HepG2 (cell line): ENCODE data around the gene LMBRD2. TPM values are rescaled to one million over a fixed set of nuclear protein-coding genes. Genes with fewer than 3 reads are reported as not detected.

Experiments used
- CC2D1A ChIP-seq: sonication (generic); formaldehyde crosslinking; IDR thresholded peaks from 2 replicates; pipeline ENCODE4 v1.8.1; 2023; ENCODE audit warnings: mild to moderate bottlenecking, missing genetic modification reagents
- DNMT3B ChIP-seq: conservative IDR thresholded peaks from 2 replicates; pipeline ENCODE4 v1.6.1; 2016; ENCODE audit warnings: missing biosample characterization, control low read depth
- FOXA3 ChIP-seq: IDR thresholded peaks from 2 replicates; pipeline ENCODE4 v1.6.1; 2016; ENCODE audit warnings: missing genetic modification reagents, missing compliant biosample characterization
- NFKBIZ ChIP-seq: IDR thresholded peaks from 2 replicates; pipeline ENCODE4 v1.6.1; 2018; ENCODE audit warnings: missing genetic modification reagents, missing compliant biosample characterization
- SMAD1 ChIP-seq: sonication (generic); formaldehyde crosslinking; IDR thresholded peaks from 2 replicates; pipeline ENCODE4 v1.4.0; 2020; ENCODE audit warnings: missing genetic modification reagents, low read depth, mild to moderate bottlenecking, borderline replicate concordance
- SOX5 ChIP-seq: IDR thresholded peaks from 2 replicates; pipeline ENCODE4 v1.6.1; 2016; ENCODE audit warnings: borderline replicate concordance
- SRSF4 ChIP-seq: fragments of 200-400 bp; formaldehyde crosslinking; IDR thresholded peaks from one replicate; pipeline ENCODE4 v1.6.1; 2018; ENCODE audit warnings: mild to moderate bottlenecking, low read depth, low read length, moderate library complexity; ENCODE audit not compliant: poor library complexity, severe bottlenecking
- THYN1 ChIP-seq: sonication (generic); formaldehyde crosslinking; IDR thresholded peaks from 2 replicates; pipeline ENCODE4 v1.8.1; 2023; ENCODE audit warnings: low read depth, mild to moderate bottlenecking, moderate library complexity, missing genetic modification reagents, borderline replicate concordance
- ZBTB20 ChIP-seq: sonication (generic); formaldehyde crosslinking; IDR thresholded peaks from 2 replicates; pipeline ENCODE4 v1.8.1; 2023; ENCODE audit warnings: missing genetic modification reagents, low read depth, mild to moderate bottlenecking, borderline replicate concordance
- ZFP36L1 ChIP-seq: sonication (generic); formaldehyde crosslinking; IDR thresholded peaks from 2 replicates; pipeline ENCODE4 v1.8.0; 2022; ENCODE audit warnings: mild to moderate bottlenecking, missing genetic modification reagents, moderate library complexity
- ZNF512 ChIP-seq: sonication (generic); formaldehyde crosslinking; IDR thresholded peaks from 2 replicates; pipeline ENCODE4 v1.4.0; 2020; ENCODE audit warnings: mild to moderate bottlenecking, missing genetic modification reagents
- ZNF556 ChIP-seq: sonication (generic); formaldehyde crosslinking; IDR thresholded peaks from 2 replicates; pipeline ENCODE4 v1.4.0; 2020; ENCODE audit warnings: mild to moderate bottlenecking, missing genetic modification reagents, borderline replicate concordance
- ZNF572 ChIP-seq: sonication (generic); formaldehyde crosslinking; IDR thresholded peaks from 2 replicates; pipeline ENCODE4 v1.5.1; 2020; ENCODE audit warnings: mild to moderate bottlenecking, missing genetic modification reagents
- polyA plus RNA-seq, 8 experiments: library from polyadenylated mRNA; depleted of rRNA in 3 of 8; stranded (reverse) in 7 of 8; unstranded in 1 of 8; fragments of >200 nt; fragmentation: Illumina TruSeq in 4 of 8; extraction: Trizol in 4 of 8; gene quantifications; 2 replicates each; pipeline versions ENCODE4 v1.2.1 to v1.2.3, GENCODE V29; 2011 to 2016; ENCODE audit warnings: low read depth in 4 of 8, missing spikeins in 1 of 8, mixed read lengths in 1 of 8; ENCODE audit not compliant: insufficient read depth in 1 of 8
- total RNA-seq, 5 experiments: library from RNA; depleted of rRNA; stranded (reverse); fragments of >200 nt; fragmentation: Illumina TruSeq; extraction: Trizol; gene quantifications; 2 replicates each; pipeline ENCODE4 v1.2.3, GENCODE V29; 2016; ENCODE audit warnings: low read depth in 1 of 5
- TF ChIP-seq, protein P1 (sequence below), 2 experiments: sonication (generic) in 1 of 2; formaldehyde crosslinking in 1 of 2; IDR thresholded peaks; 2 replicates each; pipeline versions ENCODE4 v1.6.1 to v1.9.0; 2014 to 2022; ENCODE audit warnings: antibody characterized with exemption in 1 of 2, borderline replicate concordance in 1 of 2, inconsistent platforms in 1 of 2, low read depth in 1 of 2, missing genetic modification reagents in 1 of 2
- TF ChIP-seq, protein P2 (sequence below): sonication (generic); formaldehyde crosslinking; IDR thresholded peaks from 2 replicates; pipeline ENCODE4 v1.9.0; 2021; ENCODE audit warnings: missing genetic modification reagents, mild to moderate bottlenecking, borderline replicate concordance
- TF ChIP-seq, protein P3 (sequence below): sonication (generic); formaldehyde crosslinking; IDR thresholded peaks from 2 replicates; pipeline ENCODE4 v1.8.0; 2022; ENCODE audit warnings: mild to moderate bottlenecking, missing genetic modification reagents, moderate library complexity

LMBRD2 gene
- total and polyA plus RNA-seq, 2 of the 13 experiments (the other 11 are each of a cell fraction or from before 2014, with no cell fraction given): 2.0 to 4.7 TPM

DNA sequence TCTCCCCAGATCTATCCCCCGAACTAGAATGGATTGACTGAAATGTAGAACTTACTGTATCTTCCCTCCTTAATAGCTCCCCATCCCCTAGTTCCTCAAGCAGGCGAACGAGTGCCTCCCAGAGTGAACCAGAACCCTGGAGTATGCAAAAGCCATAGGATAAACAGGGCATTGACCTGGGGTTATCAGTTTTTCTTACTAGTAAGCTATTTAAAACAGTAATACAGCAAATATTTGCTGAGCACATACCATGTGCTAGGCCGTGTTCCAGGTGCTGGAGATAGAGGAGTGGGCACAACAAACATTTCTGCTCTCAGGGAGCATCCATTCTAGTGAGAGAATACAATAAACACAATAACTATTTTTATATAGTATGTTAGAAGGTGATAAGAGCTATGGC is 2.0 kb upstream of the LMBRD2 start (continued):
- TF ChIP-seq SOX5 (CRISPR knock-in tag) (peak; percentile 81), ZBTB20 (CRISPR knock-in tag) (no peak; the same call in 1 of the 2 replicates), THYN1 (CRISPR knock-in tag) (no peak), FOXA3 (CRISPR knock-in tag) (peak; percentile 96), DNMT3B (CRISPR knock-in tag) (no peak), ZFP36L1 (CRISPR knock-in tag) (no peak), ZNF572 (no peak), NFKBIZ (peak; percentile 59; the same call in 1 of the 2 replicates), ZNF556 (CRISPR knock-in tag) (no peak), SMAD1 (no peak), ZNF512 (CRISPR knock-in tag) (no peak), SRSF4 (no peak), CC2D1A (CRISPR knock-in tag) (no peak)
- TF ChIP-seq, protein P1, sequence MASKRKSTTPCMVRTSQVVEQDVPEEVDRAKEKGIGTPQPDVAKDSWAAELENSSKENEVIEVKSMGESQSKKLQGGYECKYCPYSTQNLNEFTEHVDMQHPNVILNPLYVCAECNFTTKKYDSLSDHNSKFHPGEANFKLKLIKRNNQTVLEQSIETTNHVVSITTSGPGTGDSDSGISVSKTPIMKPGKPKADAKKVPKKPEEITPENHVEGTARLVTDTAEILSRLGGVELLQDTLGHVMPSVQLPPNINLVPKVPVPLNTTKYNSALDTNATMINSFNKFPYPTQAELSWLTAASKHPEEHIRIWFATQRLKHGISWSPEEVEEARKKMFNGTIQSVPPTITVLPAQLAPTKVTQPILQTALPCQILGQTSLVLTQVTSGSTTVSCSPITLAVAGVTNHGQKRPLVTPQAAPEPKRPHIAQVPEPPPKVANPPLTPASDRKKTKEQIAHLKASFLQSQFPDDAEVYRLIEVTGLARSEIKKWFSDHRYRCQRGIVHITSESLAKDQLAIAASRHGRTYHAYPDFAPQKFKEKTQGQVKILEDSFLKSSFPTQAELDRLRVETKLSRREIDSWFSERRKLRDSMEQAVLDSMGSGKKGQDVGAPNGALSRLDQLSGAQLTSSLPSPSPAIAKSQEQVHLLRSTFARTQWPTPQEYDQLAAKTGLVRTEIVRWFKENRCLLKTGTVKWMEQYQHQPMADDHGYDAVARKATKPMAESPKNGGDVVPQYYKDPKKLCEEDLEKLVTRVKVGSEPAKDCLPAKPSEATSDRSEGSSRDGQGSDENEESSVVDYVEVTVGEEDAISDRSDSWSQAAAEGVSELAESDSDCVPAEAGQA (IDR thresholded peaks at IDR 0.05; ENCODE audit: low read depth): no peak
- TF ChIP-seq, protein P1 (CRISPR knock-in tag; IDR thresholded peaks at IDR 0.05; ENCODE audit: borderline replicate concordance): no peak
- TF ChIP-seq, protein P2, sequence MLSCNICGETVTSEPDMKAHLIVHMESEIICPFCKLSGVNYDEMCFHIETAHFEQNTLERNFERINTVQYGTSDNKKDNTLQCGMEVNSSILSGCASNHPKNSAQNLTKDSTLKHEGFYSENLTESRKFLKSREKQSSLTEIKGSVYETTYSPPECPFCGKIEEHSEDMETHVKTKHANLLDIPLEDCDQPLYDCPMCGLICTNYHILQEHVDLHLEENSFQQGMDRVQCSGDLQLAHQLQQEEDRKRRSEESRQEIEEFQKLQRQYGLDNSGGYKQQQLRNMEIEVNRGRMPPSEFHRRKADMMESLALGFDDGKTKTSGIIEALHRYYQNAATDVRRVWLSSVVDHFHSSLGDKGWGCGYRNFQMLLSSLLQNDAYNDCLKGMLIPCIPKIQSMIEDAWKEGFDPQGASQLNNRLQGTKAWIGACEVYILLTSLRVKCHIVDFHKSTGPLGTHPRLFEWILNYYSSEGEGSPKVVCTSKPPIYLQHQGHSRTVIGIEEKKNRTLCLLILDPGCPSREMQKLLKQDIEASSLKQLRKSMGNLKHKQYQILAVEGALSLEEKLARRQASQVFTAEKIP (CRISPR knock-in tag): no peak
- TF ChIP-seq, protein P3, sequence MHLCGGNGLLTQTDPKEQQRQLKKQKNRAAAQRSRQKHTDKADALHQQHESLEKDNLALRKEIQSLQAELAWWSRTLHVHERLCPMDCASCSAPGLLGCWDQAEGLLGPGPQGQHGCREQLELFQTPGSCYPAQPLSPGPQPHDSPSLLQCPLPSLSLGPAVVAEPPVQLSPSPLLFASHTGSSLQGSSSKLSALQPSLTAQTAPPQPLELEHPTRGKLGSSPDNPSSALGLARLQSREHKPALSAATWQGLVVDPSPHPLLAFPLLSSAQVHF (CRISPR knock-in tag): no peak
